B cell (primary cell): ENCODE measurements around the gene SERTM2.

ENCODE experiments used
- CTCF ChIP-seq: fragments of 200-600 bp; IDR thresholded peaks from one replicate; pipeline ENCODE4 v1.8.0; 2022; ENCODE audit warnings: antibody characterized with exemption, mild to moderate bottlenecking
- EZH2 ChIP-seq: IDR thresholded peaks from 2 replicates; pipeline ENCODE4 v1.6.1; 2012; ENCODE audit warnings: borderline replicate concordance, low read depth, mild to moderate bottlenecking, moderate library complexity, low read length; ENCODE audit not compliant: insufficient read depth, poor library complexity, severe bottlenecking

- TF ChIP-seq EZH2, result no peak
- TF ChIP-seq CTCF, result no peak
Observed at GRCh38 chrX:111498538-111499103, 12.8 kb upstream of the SERTM2 start.
